ENCODE measurements around the gene ACP5.

Gene ACP5

DNA sequence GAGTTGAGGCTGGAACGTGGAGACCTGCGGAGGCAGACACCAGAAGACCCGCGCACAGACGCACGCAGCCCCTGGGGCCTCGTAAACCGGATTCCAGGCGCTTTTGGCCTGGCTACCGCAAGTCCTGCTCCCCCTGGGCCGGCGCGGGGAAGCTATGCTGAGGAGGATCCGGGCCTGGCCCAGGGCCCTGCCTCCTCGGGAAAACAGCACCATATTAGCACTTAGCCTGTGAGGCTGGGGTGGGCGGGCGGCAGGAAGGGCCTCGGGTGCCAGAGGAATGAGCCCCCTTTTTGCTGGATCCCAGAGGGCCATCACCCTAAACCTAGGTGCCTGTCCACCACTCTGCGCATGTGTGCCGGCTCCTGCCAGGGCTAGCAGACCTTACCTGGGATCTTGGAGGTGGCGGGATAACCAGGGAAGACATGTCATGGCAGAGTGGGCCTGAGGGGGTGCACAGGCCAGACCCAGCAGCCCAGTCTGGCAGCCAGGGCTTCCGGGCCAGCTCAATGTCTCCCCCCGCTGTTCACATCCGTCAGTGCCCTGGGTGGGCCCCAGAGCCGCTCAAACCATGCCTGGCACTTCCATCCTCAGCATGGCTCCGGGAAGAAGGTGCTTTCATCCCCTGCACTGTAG lies 25.7 kb downstream of the ACP5 start:
- no peaks in the 10 kb centered on the region for H3K9me3 Mint-ChIP-seq
- H3K27me3 Mint-ChIP-seq (ENCODE audit: low read depth, poor library complexity) = peaks cover 7% of the 10 kb centered on the region
- H3K4me3 Mint-ChIP-seq = no peak overlapping the region
- H3K27ac Mint-ChIP-seq = no peak overlapping the region
- peaks cover 7% of the 10 kb centered on the region for H3K36me3 Mint-ChIP-seq (ENCODE audit: low read depth)
- H3K4me1 Mint-ChIP-seq = peaks cover 10% of the 10 kb centered on the region
- peak; percentile 52 for DNase-seq
- TF ChIP-seq, protein P1, sequence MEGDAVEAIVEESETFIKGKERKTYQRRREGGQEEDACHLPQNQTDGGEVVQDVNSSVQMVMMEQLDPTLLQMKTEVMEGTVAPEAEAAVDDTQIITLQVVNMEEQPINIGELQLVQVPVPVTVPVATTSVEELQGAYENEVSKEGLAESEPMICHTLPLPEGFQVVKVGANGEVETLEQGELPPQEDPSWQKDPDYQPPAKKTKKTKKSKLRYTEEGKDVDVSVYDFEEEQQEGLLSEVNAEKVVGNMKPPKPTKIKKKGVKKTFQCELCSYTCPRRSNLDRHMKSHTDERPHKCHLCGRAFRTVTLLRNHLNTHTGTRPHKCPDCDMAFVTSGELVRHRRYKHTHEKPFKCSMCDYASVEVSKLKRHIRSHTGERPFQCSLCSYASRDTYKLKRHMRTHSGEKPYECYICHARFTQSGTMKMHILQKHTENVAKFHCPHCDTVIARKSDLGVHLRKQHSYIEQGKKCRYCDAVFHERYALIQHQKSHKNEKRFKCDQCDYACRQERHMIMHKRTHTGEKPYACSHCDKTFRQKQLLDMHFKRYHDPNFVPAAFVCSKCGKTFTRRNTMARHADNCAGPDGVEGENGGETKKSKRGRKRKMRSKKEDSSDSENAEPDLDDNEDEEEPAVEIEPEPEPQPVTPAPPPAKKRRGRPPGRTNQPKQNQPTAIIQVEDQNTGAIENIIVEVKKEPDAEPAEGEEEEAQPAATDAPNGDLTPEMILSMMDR (IDR thresholded peaks at IDR 0.05) = peak; percentile 30

DNA sequence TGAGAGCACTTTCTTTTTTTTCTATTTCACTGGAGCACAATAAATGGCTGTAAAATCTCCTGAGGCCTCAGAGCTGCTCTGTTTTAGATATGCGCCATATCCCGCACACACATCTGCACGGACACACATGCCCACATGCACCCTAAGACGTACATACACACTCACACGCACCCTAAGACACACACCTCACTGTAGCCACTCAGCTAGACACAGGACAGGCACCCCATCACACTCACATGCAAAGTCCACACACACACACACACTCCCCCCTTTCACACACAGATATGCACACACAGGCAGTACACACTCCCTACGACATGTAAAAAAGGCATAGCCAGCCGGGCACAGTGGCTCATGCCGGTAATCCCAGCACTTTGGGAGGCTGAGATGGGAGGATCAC lies 27.2 kb downstream of the ACP5 start:
- DNase-seq = no peak
- Mint-ChIP-seq H3K9me3 (no peaks in the 10 kb centered on the region), H3K4me1 (peaks cover 17% of the 10 kb centered on the region), H3K27me3 (ENCODE audit: low read depth, poor library complexity) (no peaks in the 10 kb centered on the region), H3K27ac (no peak overlapping the region), H3K36me3 (ENCODE audit: low read depth) (peaks cover 6% of the 10 kb centered on the region), H3K4me3 (no peak overlapping the region)
- TF ChIP-seq, protein P1 (IDR thresholded peaks at IDR 0.05) = no peak

DNA sequence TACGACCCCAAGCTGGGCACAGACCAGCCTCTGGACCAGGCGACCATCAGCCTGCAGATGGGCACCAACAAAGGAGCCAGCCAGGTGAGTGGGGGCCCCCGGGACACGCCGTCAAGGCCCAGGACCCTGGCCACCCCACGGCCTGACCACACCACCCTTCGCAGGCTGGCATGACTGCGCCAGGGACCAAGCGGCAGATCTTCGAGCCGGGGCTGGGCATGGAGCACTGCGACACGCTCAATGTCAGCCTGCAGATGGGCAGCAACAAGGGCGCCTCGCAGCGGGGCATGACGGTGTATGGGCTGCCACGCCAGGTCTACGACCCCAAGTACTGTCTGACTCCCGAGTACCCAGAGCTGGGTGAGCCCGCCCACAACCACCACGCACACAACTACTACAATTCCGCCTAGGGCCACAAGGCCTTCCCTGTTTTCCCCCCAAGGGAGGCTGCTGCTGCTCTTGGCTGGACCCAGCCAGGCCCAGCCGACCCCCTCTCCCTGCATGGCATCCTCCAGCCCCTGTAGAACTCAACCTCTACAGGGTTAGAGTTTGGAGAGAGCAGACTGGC lies 28.0 kb downstream of the ACP5 start:
- TF ChIP-seq, protein P1 (IDR thresholded peaks at IDR 0.05) = no peak
- no peaks in the 10 kb centered on the region for H3K27me3 Mint-ChIP-seq (ENCODE audit: low read depth, poor library complexity)
- H3K27ac Mint-ChIP-seq = no peak overlapping the region
- peaks cover 17% of the 10 kb centered on the region for H3K4me1 Mint-ChIP-seq
- no peak overlapping the region for H3K4me3 Mint-ChIP-seq
- no peaks in the 10 kb centered on the region for H3K9me3 Mint-ChIP-seq
- DNase-seq = no peak
- H3K36me3 Mint-ChIP-seq (ENCODE audit: low read depth) = peaks cover 6% of the 10 kb centered on the region

DNA sequence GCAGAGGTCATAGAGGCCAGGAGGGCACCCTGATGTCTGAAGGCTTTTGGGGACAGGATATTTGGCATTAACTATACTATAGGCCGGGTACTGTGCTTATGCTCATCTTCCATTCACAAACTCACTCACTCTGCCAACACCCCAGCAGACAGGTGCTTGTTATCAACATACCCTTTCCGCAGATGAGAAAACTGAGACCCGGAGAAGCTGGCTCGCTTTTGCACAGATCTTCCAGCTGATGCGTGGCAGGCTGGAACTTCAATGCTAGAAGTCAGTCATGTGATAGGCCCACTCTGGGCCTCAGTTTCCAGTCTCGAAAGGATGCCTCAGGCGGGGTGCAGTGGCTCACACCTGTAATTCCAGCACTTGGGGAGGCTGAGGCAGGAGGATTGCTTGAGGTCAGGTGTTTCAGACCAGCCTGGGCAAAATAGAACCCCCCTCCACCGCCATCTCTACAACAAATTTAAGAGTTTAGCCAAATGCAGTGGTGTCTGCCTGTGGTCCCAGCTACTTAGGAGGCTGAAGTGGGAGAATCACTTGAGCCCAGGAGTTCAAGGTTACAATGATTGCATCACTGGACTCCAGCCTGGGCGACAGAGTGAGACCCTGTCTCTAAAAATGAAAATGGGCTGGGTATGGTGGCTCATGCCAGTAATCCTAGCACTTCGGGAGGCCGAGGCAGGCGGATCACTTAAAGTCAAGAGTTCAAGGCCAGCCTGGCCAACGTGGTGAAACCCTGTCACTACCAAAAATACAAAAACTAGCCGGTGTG lies 29.3 kb downstream of the ACP5 start:
- H3K4me1 Mint-ChIP-seq = peaks cover 17% of the 10 kb centered on the region
- DNase-seq = no peak
- TF ChIP-seq, protein P1 (IDR thresholded peaks at IDR 0.05) = no peak
- H3K27me3 Mint-ChIP-seq (ENCODE audit: low read depth, poor library complexity) = no peaks in the 10 kb centered on the region
- H3K27ac Mint-ChIP-seq = peak overlapping the region; percentile 94
- H3K9me3 Mint-ChIP-seq = no peaks in the 10 kb centered on the region
- H3K4me3 Mint-ChIP-seq = no peak overlapping the region
- H3K36me3 Mint-ChIP-seq (ENCODE audit: low read depth) = no peaks in the 10 kb centered on the region

DNA sequence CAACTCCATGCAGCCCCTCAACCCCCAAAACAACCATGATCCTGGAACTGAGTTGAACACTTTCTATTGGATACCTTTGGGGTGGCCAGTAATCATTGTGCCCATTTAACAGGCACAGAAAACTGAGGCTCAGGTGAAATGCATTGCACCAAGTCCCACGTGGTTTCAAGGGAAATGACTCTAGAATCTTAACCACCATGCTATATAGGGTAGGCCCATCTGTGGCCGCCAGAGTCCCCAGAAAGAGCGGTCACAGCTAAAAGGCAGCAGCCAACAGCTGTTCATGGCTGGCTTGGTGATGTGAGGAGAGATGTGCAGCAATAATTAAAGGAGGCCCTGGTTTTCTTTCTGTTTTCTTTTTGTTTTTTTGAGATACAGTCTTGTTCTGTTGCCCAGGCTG lies 36.2 kb downstream of the ACP5 start:
- Mint-ChIP-seq H3K27me3 (ENCODE audit: low read depth, poor library complexity) (peaks cover 5% of the 10 kb centered on the region), H3K4me3 (no peak overlapping the region), H3K36me3 (ENCODE audit: low read depth) (no peaks in the 10 kb centered on the region), H3K4me1 (peaks cover 25% of the 10 kb centered on the region), H3K9me3 (no peaks in the 10 kb centered on the region), H3K27ac (no peak overlapping the region)
- DNase-seq = no peak
- TF ChIP-seq, protein P1 (IDR thresholded peaks at IDR 0.05) = no peak

All from nephron progenitor cell (in vitro differentiated cells).